ENCODE results near the gene ANKUB1.

The ANKUB1 gene

GRCh38 chr3:149808209-149808829 is 16.0 kb upstream of the ANKUB1 start:
- peak; percentile 65 for DNase-seq

- DNase-seq, result no peak
Observed at GRCh38 chr3:149806171-149806778, 13.9 kb upstream of the ANKUB1 start.

GRCh38 chr3:149801639-149802038 is 9.3 kb upstream of the ANKUB1 start:
- no peak for DNase-seq

- no peak for DNase-seq
Observed at GRCh38 chr3:149801195-149801594, 8.8 kb upstream of the ANKUB1 start.

GRCh38 chr3:149800693-149801092 is 8.3 kb upstream of the ANKUB1 start:
- no peak for DNase-seq

GRCh38 chr3:149796026-149796425 is 3.7 kb upstream of the ANKUB1 start:
- no peak for DNase-seq

GRCh38 chr3:149790698-149791097 is 1.7 kb downstream of the ANKUB1 start:
- no peak for DNase-seq

GRCh38 chr3:149790268-149790667 is 2.1 kb downstream of the ANKUB1 start:
- no peak for DNase-seq

- no peak for DNase-seq
Observed at GRCh38 chr3:149784064-149784704, 8.2 kb downstream of the ANKUB1 start.

GRCh38 chr3:149783576-149783975 is 8.8 kb downstream of the ANKUB1 start:
- DNase-seq, result no peak

GRCh38 chr3:149781741-149782140 is 10.6 kb downstream of the ANKUB1 start:
- no peak for DNase-seq

GRCh38 chr3:149781211-149781610 is 11.1 kb downstream of the ANKUB1 start:
- DNase-seq, result no peak

- DNase-seq, result no peak
Observed at GRCh38 chr3:149777414-149778214, 14.7 kb downstream of the ANKUB1 start.

- DNase-seq, result no peak
Observed at GRCh38 chr3:149776170-149776569, 16.2 kb downstream of the ANKUB1 start.

- DNase-seq, result no peak
Observed at GRCh38 chr3:149772861-149773260, 19.5 kb downstream of the ANKUB1 start.

- DNase-seq, result peak; percentile 40
Observed at GRCh38 chr3:149771652-149772271, 20.6 kb downstream of the ANKUB1 start.

GRCh38 chr3:149770246-149770645 is 22.1 kb downstream of the ANKUB1 start:
- no peak for DNase-seq

- DNase-seq, result no peak
Observed at GRCh38 chr3:149768704-149769103, 23.6 kb downstream of the ANKUB1 start.

- no peak for DNase-seq
Observed at GRCh38 chr3:149767720-149768119, 24.6 kb downstream of the ANKUB1 start.

- DNase-seq, result no peak
Observed at GRCh38 chr3:149765762-149766334, 26.5 kb downstream of the ANKUB1 start.

- no peak for DNase-seq
Observed at GRCh38 chr3:149764302-149764701, 28.1 kb downstream of the ANKUB1 start.

GRCh38 chr3:149763565-149764195 is 28.7 kb downstream of the ANKUB1 start:
- no peak for DNase-seq
